Breast epithelium (tissue), 3 donors: ENCODE data around the gene CCSER1.

Experiments
- POLR2A ChIP-seq: fragments of 450-650 bp; IDR thresholded peaks from one replicate; pipeline ENCODE4 v1.6.1; 2016; ENCODE audit warnings: antibody characterized with exemption, mild to moderate bottlenecking, moderate library complexity
- TF ChIP-seq, protein P1 (sequence below), 3 donors: fragments of 450-650 bp; IDR thresholded peaks; one replicate each; pipeline ENCODE4 v1.5.1; 2016 to 2017; ENCODE audit warnings: antibody characterized with exemption in 3 of 3, mild to moderate bottlenecking in 3 of 3, moderate library complexity in 3 of 3

- TF ChIP-seq, protein P1, sequence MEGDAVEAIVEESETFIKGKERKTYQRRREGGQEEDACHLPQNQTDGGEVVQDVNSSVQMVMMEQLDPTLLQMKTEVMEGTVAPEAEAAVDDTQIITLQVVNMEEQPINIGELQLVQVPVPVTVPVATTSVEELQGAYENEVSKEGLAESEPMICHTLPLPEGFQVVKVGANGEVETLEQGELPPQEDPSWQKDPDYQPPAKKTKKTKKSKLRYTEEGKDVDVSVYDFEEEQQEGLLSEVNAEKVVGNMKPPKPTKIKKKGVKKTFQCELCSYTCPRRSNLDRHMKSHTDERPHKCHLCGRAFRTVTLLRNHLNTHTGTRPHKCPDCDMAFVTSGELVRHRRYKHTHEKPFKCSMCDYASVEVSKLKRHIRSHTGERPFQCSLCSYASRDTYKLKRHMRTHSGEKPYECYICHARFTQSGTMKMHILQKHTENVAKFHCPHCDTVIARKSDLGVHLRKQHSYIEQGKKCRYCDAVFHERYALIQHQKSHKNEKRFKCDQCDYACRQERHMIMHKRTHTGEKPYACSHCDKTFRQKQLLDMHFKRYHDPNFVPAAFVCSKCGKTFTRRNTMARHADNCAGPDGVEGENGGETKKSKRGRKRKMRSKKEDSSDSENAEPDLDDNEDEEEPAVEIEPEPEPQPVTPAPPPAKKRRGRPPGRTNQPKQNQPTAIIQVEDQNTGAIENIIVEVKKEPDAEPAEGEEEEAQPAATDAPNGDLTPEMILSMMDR (IDR thresholded peaks at IDR 0.05), result no peak
- no peak for TF ChIP-seq POLR2A
These were observed 850.5 kb downstream of the CCSER1 start for GRCh38 chr4:90977726-90978125.
